ENCODE measurements around the gene GNL3. TPM values are rescaled to one million over a fixed set of nuclear protein-coding genes. Genes with fewer than 3 reads are reported as not detected.

GNL3 gene
- total RNA-seq = 167 and 232 TPM in 2 replicates

- Histone ChIP-seq H3K4me3 (ENCODE audit: low read depth, low read length) (peak within 1 kb of the TSS; percentile 88), H3K27me3 (ENCODE audit: control insufficient read depth, insufficient read depth, low read length) (no peaks in the 10 kb centered on the region), H3K36me3 (ENCODE audit: control insufficient read depth, insufficient read depth, low read length) (peaks cover 27% of the 10 kb centered on the region)
- FAIRE-seq (no peak), DNase-seq (ENCODE audit: low read depth) (peak; percentile 87)
- TF ChIP-seq, protein P1, sequence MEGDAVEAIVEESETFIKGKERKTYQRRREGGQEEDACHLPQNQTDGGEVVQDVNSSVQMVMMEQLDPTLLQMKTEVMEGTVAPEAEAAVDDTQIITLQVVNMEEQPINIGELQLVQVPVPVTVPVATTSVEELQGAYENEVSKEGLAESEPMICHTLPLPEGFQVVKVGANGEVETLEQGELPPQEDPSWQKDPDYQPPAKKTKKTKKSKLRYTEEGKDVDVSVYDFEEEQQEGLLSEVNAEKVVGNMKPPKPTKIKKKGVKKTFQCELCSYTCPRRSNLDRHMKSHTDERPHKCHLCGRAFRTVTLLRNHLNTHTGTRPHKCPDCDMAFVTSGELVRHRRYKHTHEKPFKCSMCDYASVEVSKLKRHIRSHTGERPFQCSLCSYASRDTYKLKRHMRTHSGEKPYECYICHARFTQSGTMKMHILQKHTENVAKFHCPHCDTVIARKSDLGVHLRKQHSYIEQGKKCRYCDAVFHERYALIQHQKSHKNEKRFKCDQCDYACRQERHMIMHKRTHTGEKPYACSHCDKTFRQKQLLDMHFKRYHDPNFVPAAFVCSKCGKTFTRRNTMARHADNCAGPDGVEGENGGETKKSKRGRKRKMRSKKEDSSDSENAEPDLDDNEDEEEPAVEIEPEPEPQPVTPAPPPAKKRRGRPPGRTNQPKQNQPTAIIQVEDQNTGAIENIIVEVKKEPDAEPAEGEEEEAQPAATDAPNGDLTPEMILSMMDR (IDR thresholded peaks at IDR 0.05; ENCODE audit: insufficient read depth, low read length, severe bottlenecking) = no peak
These were observed at the start of gene GNL3, which contains the start of gene PBRM1 for GRCh38 chr3:52685709-52686691. TSS of gene GNL3 (plus strand) at chr3:52686032. CDS start at chr3:52686093, 61 bp downstream. TSS of gene PBRM1 (minus strand) at chr3:52685913.

- Histone ChIP-seq H3K4me3 (ENCODE audit: low read depth, low read length) (no peak overlapping the region), H3K27me3 (ENCODE audit: control insufficient read depth, insufficient read depth, low read length) (no peaks in the 10 kb centered on the region), H3K36me3 (ENCODE audit: control insufficient read depth, insufficient read depth, low read length) (peaks cover 10% of the 10 kb centered on the region)
- FAIRE-seq (no peak), DNase-seq (ENCODE audit: low read depth) (peak; percentile 83)
- TF ChIP-seq, protein P1 (IDR thresholded peaks at IDR 0.05; ENCODE audit: insufficient read depth, low read length, severe bottlenecking) = no peak
These were observed 49.2 kb upstream of the GNL3 start for GRCh38 chr3:52636673-52637072.

- DNase-seq (ENCODE audit: low read depth) = peak; percentile 52
- FAIRE-seq = no peak
- peaks cover 9% of the 10 kb centered on the region for H3K36me3 ChIP-seq (ENCODE audit: control insufficient read depth, insufficient read depth, low read length)
These were observed 40.3 kb upstream of the GNL3 start for GRCh38 chr3:52645549-52645948.

GRCh38 chr3:52649461-52650210, 36.2 kb upstream of the GNL3 start:
- TF ChIP-seq, protein P1 (IDR thresholded peaks at IDR 0.05; ENCODE audit: insufficient read depth, low read length, severe bottlenecking) = no peak
- H3K4me3 ChIP-seq (ENCODE audit: low read depth, low read length) = no peak overlapping the region
- FAIRE-seq = no peak
- H3K36me3 ChIP-seq (ENCODE audit: control insufficient read depth, insufficient read depth, low read length) = peaks cover 6% of the 10 kb centered on the region
- no peaks in the 10 kb centered on the region for H3K27me3 ChIP-seq (ENCODE audit: control insufficient read depth, insufficient read depth, low read length)
- peak; percentile 21 for DNase-seq (ENCODE audit: low read depth)

More at GRCh38 chr3:52645549-52645948, 40.3 kb upstream of the GNL3 start:
- TF ChIP-seq, protein P1 (IDR thresholded peaks at IDR 0.05; ENCODE audit: insufficient read depth, low read length, severe bottlenecking) = no peak
- Histone ChIP-seq H3K4me3 (ENCODE audit: low read depth, low read length) (no peak overlapping the region), H3K27me3 (ENCODE audit: control insufficient read depth, insufficient read depth, low read length) (no peaks in the 10 kb centered on the region)

GRCh38 chr3:52650439-52650838, 35.4 kb upstream of the GNL3 start:
- peaks cover 6% of the 10 kb centered on the region for H3K36me3 ChIP-seq (ENCODE audit: control insufficient read depth, insufficient read depth, low read length)
- no peak for FAIRE-seq

More at GRCh38 chr3:52650439-52650838, 35.4 kb upstream of the GNL3 start:
- Histone ChIP-seq H3K4me3 (ENCODE audit: low read depth, low read length) (no peak overlapping the region), H3K27me3 (ENCODE audit: control insufficient read depth, insufficient read depth, low read length) (no peaks in the 10 kb centered on the region)
- TF ChIP-seq, protein P1 (IDR thresholded peaks at IDR 0.05; ENCODE audit: insufficient read depth, low read length, severe bottlenecking) = no peak
- no peak for DNase-seq (ENCODE audit: low read depth)

Data from bronchial epithelial cell (primary cell).